Activated naive CD4-positive, alpha-beta T cell treated with anti-CD3 and anti-CD28 coated beads, Interleukin-2, amount 50 U/mL, for 24 hours (primary cell): ENCODE results near the gene NTN1.
A peak's percentile ranks its signal among the peaks of the same experiment; 100 is the strongest.

Experiments used
- H3K27ac Mint-ChIP-seq: one replicate; pipeline ENCODE4 v1.8.0; 2021; ENCODE audit warnings: mild to moderate bottlenecking, mixed read lengths
- H3K27me3 Mint-ChIP-seq: one replicate; pipeline ENCODE4 v1.8.0; 2021; ENCODE audit warnings: mixed read lengths
- H3K36me3 Mint-ChIP-seq: one replicate; pipeline ENCODE4 v1.8.0; 2021; ENCODE audit warnings: mixed read lengths
- H3K4me1 Mint-ChIP-seq: one replicate; pipeline ENCODE4 v1.8.0; 2021; ENCODE audit warnings: mixed read lengths
- H3K4me3 Mint-ChIP-seq: one replicate; pipeline ENCODE4 v1.8.0; 2021; ENCODE audit warnings: mild to moderate bottlenecking, mixed read lengths
- H3K9me3 Mint-ChIP-seq: one replicate; pipeline ENCODE4 v1.8.0; 2021; ENCODE audit warnings: mixed read lengths

The NTN1 gene

DNA sequence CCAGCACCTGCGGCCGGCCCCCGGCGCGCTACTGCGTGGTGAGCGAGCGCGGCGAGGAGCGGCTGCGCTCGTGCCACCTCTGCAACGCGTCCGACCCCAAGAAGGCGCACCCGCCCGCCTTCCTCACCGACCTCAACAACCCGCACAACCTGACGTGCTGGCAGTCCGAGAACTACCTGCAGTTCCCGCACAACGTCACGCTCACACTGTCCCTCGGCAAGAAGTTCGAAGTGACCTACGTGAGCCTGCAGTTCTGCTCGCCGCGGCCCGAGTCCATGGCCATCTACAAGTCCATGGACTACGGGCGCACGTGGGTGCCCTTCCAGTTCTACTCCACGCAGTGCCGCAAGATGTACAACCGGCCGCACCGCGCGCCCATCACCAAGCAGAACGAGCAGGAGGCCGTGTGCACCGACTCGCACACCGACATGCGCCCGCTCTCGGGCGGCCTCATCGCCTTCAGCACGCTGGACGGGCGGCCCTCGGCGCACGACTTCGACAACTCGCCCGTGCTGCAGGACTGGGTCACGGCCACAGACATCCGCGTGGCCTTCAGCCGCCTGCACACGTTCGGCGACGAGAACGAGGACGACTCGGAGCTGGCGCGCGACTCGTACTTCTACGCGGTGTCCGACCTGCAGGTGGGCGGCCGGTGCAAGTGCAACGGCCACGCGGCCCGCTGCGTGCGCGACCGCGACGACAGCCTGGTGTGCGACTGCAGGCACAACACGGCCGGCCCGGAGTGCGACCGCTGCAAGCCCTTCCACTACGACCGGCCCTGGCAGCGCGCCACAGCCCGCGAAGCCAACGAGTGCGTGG is 1.5 kb downstream of the NTN1 start:
- Mint-ChIP-seq H3K27ac (peak overlapping the region; percentile 93), H3K4me3 (peak overlapping the region; percentile 96), H3K27me3 (peaks cover 45% of the 10 kb centered on the region)

DNA sequence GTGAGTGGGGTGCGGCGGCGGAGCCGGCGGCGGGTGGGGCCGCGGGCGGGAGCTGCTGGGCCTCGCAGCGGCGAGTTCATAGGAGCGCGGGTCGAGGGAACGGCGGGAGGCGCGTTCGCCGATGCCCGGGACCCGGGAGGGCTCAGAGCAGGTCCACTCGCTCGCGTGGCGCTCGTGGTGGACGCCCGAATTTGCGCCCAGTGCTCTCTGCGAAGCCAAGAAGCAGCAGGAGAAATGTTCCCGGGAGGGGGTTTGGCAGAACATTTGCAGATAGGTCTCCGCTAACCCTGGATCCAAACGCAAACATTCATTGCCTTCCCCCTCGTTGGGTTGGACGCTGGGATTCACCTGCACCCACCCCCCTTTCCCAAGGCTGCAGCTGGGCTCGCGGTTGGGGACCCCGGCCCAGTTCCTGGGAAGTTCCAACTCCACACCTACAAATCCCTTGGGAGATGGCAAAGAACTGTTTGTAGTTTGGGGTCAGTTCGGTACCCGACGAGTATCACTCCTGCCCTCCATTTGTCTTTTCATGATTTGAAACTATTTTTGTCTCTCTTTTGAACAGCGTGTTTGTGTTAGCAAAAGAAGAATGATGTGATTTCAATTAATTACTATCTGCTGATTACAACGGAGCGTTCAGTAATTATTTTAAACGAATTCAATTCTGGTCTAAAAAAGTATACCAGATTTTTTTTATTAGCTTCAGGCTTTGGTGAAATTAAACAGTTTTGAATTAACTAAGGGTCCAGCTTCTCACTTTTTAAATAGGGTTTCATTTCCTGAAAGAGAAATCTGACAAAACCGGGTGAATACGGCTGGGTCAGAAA is 2.3 kb downstream of the NTN1 start:
- H3K27ac Mint-ChIP-seq, result no peak overlapping the region
- H3K4me3 Mint-ChIP-seq, result peak overlapping the region; percentile 58
- peaks cover 45% of the 10 kb centered on the region for H3K27me3 Mint-ChIP-seq
- H3K9me3 Mint-ChIP-seq, result no peaks in the 10 kb centered on the region
- H3K4me1 Mint-ChIP-seq, result peaks cover 17% of the 10 kb centered on the region
- no peaks in the 10 kb centered on the region for H3K36me3 Mint-ChIP-seq

More for the DNA sequence above, 1.5 kb downstream of the NTN1 start:
- Mint-ChIP-seq H3K9me3 (no peaks in the 10 kb centered on the region), H3K36me3 (no peaks in the 10 kb centered on the region), H3K4me1 (peaks cover 17% of the 10 kb centered on the region)

DNA sequence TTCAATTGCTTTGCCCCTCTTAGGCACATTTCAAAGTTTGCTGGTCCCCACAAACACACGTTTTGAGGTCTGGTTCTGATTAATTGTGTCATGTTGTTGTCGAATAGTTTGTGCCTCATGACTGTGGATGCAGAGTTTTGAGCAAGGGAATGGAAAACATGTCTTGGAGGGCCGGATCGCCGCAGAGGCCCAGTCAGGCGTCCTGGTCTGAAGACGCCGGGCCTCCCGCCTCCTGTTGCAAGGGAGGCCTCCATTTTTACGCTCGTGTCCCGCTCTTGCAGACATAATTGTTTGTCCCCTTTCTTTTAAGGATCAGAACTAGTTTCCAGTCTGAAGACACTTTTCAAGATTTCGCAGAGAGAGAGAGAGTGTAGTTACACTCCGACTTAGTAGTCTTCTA is 3.2 kb downstream of the NTN1 start:
- H3K27me3 Mint-ChIP-seq, result peaks cover 46% of the 10 kb centered on the region
- H3K4me3 Mint-ChIP-seq, result peak overlapping the region; percentile 58
- H3K27ac Mint-ChIP-seq, result no peak overlapping the region
- peaks cover 17% of the 10 kb centered on the region for H3K4me1 Mint-ChIP-seq
- no peaks in the 10 kb centered on the region for H3K36me3 Mint-ChIP-seq
- H3K9me3 Mint-ChIP-seq, result no peaks in the 10 kb centered on the region

DNA sequence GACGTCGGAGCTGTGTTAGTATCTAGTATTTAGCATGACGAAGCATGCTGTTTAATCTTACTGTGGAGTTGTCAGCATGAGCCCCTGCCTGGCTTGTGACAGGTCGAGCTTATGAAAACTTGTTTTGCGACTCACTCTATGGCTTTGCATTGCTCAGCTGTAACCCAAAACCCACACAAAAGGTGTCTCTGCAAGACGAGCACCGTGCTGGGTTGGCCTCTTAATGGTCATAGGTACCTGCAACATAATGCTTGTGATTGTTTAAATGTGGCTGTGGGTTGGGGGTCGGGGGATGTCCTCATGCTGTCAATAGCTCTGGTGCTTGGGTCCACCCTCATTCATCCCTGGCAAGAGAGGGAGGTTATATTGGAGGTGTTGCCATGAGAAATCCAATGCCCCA is 5.4 kb downstream of the NTN1 start:
- no peaks in the 10 kb centered on the region for H3K36me3 Mint-ChIP-seq
- H3K4me3 Mint-ChIP-seq, result no peak overlapping the region
- no peaks in the 10 kb centered on the region for H3K9me3 Mint-ChIP-seq
- H3K4me1 Mint-ChIP-seq, result peaks cover 17% of the 10 kb centered on the region
- H3K27ac Mint-ChIP-seq, result peak overlapping the region; percentile 17
- H3K27me3 Mint-ChIP-seq, result peaks cover 45% of the 10 kb centered on the region

DNA sequence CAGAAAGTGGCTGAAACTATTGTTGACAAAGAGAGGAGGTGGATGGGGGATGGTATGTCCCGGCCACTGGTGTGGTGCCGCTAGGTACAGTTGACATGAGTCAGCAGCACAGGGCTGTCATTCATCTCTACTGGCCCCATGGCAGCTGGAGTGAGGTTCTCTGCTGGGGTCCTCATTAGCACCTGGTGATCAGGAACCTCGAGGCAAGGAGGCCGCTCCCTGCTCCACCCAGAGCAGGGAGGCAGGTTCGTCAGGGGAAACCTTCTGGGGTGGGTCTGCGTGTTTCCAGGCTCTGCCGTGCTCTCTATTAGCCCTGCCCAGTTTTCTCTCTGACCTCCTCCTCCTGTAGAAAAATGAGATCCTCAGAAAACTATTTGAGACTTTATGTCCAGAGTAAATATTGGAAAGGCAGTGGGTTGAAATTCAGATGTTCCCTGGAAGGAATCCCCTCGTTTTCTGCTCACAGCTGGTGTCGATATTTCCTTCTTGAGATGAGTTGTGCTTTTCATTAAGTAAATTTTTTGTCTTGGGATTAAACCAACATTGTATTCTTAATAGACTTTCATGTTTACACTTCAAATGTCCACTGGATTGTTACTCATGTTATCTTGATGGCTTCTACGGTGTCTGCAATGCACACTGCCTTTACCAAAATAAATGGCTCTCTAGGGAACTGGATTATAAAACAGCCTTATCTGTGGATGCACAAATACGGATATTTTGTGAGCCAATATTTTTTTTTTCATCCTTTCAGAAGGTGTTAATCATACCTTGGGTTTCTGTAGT is 7.1 kb downstream of the NTN1 start:
- H3K4me3 Mint-ChIP-seq, result no peak overlapping the region
- no peaks in the 10 kb centered on the region for H3K36me3 Mint-ChIP-seq
- H3K4me1 Mint-ChIP-seq, result peaks cover 12% of the 10 kb centered on the region
- H3K27ac Mint-ChIP-seq, result no peak overlapping the region
- peaks cover 40% of the 10 kb centered on the region for H3K27me3 Mint-ChIP-seq
- H3K9me3 Mint-ChIP-seq, result no peaks in the 10 kb centered on the region

DNA sequence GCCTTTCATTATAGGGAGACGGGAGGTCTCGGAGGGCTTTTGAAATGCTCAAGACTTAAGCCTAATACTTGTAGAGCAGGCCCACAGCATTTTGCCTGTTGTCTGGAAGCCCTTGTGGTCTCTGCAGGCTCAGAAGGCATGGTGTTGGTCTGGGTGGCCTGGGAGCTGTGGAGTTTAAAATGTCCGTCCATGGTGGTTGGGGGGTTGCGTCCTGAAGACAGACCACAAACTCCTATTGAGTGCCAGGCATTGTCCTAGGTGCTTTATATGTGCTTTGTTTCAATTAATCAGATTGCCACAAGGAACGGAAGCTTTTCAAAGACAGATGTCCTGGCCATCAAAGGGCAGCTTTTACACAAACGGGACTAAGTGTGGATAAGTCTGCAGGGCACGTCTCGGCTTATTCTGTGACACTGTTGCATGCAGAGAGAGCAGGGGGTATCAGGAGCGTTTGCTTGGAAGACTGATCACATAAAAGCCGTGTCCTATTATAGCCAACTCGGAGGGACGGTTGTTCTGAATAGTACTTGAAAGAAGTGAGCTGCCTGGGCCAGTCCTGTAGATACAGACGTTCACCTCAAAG is 7.8 kb downstream of the NTN1 start:
- H3K36me3 Mint-ChIP-seq, result no peaks in the 10 kb centered on the region
- peaks cover 37% of the 10 kb centered on the region for H3K27me3 Mint-ChIP-seq
- peaks cover 8% of the 10 kb centered on the region for H3K4me1 Mint-ChIP-seq
- no peaks in the 10 kb centered on the region for H3K9me3 Mint-ChIP-seq
- no peak overlapping the region for H3K4me3 Mint-ChIP-seq
- no peak overlapping the region for H3K27ac Mint-ChIP-seq

DNA sequence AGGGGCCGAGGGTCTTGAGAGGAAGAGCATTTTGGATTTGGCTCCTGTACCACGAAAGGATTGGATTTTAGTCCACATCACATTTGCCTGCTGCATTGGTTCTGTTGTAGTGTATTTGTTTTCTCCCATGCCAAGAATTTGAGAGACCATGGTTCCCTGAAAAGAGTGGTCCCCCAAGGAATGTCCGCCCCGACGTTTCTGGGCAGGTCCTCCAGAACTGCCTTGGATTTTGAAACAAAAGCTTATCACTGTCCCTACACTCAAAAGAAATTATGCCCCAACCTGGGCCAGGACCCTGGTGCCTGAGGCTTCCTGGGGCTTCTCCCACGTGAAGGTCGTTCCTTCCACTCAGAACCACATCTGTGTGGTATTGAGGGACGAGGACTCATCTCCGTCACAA is 10.8 kb downstream of the NTN1 start:
- Mint-ChIP-seq H3K4me3 (no peak overlapping the region), H3K27ac (no peak overlapping the region), H3K9me3 (no peaks in the 10 kb centered on the region), H3K27me3 (peaks cover 15% of the 10 kb centered on the region), H3K4me1 (no peaks in the 10 kb centered on the region), H3K36me3 (no peaks in the 10 kb centered on the region)

DNA sequence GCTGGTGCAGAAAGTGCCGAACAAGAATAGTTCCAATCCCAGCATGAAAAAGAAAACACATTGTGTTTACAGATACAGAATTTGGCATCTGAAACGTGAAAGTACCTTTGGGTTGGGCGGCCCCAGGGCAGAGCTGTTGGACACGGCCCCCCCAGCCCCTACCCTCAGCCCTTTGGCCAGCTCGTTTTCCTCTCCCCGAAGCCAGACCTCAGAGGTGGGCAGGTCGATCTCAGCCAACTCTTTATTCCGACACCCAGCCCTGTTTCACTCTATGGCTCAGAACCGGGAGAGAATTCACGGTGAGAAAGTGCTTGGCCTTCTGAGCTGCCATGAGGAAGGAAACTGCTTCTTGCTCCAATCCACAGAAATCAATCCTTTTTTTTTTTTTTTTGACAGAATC is 11.3 kb downstream of the NTN1 start:
- H3K36me3 Mint-ChIP-seq, result no peaks in the 10 kb centered on the region
- H3K4me3 Mint-ChIP-seq, result no peak overlapping the region
- no peaks in the 10 kb centered on the region for H3K9me3 Mint-ChIP-seq
- no peak overlapping the region for H3K27ac Mint-ChIP-seq
- peaks cover 15% of the 10 kb centered on the region for H3K27me3 Mint-ChIP-seq
- no peaks in the 10 kb centered on the region for H3K4me1 Mint-ChIP-seq

DNA sequence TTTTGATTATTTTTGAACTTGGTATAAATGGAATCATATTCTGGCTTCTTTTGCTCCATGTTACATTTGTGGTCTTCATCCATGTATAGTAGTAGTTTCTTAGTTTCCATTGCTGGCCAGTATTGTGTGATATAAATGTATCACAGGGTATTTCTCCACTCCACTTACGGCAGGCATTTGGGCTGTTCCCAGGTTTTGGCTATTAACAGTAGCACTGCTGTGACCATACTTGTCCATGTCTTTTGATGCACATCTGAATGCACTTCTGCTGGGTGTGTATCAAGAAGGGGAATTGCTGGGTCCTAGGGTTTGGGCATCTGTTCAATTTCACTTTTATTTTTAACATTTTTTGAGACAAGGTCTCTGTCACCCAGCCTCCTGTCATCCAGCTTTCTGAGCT is 13.9 kb downstream of the NTN1 start:
- Mint-ChIP-seq H3K9me3 (peaks cover 5% of the 10 kb centered on the region), H3K27ac (no peak overlapping the region), H3K4me3 (no peak overlapping the region), H3K36me3 (no peaks in the 10 kb centered on the region), H3K4me1 (no peaks in the 10 kb centered on the region), H3K27me3 (peaks cover 8% of the 10 kb centered on the region)

DNA sequence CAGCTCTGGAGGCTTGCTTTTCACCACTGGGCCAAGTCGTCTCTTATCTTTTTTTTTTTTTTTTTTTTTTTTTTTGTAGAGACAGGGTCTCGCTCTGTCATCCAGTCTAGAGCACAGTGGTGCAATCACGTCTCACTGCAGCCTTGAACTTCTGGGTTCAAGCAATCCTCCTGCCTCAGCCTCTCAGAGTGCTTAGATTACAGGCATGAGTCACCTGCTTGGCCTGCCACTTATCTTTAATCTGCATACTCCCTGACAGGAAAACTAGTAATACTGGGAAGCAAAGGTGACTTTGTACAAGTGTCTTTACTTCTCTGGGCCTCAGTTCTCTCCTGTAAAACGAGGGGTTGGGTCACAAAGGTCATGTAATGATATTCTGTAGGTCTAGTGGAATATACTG is 15.0 kb downstream of the NTN1 start:
- H3K4me1 Mint-ChIP-seq, result no peaks in the 10 kb centered on the region
- H3K9me3 Mint-ChIP-seq, result peaks cover 5% of the 10 kb centered on the region
- H3K4me3 Mint-ChIP-seq, result no peak overlapping the region
- peaks cover 12% of the 10 kb centered on the region for H3K27me3 Mint-ChIP-seq
- H3K36me3 Mint-ChIP-seq, result peaks cover 3% of the 10 kb centered on the region
- H3K27ac Mint-ChIP-seq, result no peak overlapping the region

DNA sequence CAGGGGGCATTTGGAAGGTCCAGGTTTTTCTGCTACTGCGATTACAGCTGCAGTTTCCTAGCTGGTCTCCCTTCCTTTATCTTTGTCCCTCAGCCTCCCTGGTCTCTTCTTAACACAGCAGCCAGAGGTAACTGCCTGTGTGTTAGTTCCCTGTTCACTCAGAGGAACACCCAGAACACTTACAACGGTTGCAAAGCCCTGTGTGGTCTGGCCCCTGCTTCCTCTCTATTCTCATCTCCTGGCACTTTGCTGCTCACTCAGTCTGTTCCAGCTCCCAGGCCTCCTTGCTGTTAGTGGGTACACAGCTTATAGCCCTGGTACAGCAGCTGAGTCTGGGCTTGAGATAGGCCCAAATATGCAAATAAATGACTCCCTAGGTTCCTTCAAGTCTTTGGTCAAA is 16.4 kb downstream of the NTN1 start:
- H3K36me3 Mint-ChIP-seq, result peaks cover 3% of the 10 kb centered on the region
- H3K27ac Mint-ChIP-seq, result no peak overlapping the region
- H3K4me1 Mint-ChIP-seq, result no peaks in the 10 kb centered on the region
- peaks cover 5% of the 10 kb centered on the region for H3K9me3 Mint-ChIP-seq
- no peak overlapping the region for H3K4me3 Mint-ChIP-seq
- peaks cover 10% of the 10 kb centered on the region for H3K27me3 Mint-ChIP-seq

DNA sequence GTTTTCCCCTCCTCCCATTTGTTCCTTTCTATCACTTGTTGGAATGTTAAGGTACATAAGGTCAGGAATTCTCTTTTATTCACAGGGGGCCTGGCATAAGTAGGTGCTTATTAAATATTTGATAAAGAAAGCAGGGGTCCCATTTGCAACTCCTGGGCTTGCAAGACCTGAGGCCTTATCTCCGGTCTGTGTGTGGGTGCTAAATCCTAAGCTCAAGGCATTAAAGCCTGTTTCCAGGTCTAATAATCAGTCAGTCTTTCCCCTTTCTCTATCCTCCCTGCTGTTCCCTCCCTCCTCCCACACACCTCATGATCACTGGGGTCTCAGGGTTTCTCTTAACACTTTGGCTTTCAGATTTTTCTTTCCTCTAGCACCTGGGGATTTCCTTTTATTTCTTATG is 17.1 kb downstream of the NTN1 start:
- Mint-ChIP-seq H3K4me1 (no peaks in the 10 kb centered on the region), H3K9me3 (peaks cover 5% of the 10 kb centered on the region), H3K27ac (no peak overlapping the region), H3K27me3 (peaks cover 10% of the 10 kb centered on the region), H3K4me3 (no peak overlapping the region), H3K36me3 (peaks cover 3% of the 10 kb centered on the region)

DNA sequence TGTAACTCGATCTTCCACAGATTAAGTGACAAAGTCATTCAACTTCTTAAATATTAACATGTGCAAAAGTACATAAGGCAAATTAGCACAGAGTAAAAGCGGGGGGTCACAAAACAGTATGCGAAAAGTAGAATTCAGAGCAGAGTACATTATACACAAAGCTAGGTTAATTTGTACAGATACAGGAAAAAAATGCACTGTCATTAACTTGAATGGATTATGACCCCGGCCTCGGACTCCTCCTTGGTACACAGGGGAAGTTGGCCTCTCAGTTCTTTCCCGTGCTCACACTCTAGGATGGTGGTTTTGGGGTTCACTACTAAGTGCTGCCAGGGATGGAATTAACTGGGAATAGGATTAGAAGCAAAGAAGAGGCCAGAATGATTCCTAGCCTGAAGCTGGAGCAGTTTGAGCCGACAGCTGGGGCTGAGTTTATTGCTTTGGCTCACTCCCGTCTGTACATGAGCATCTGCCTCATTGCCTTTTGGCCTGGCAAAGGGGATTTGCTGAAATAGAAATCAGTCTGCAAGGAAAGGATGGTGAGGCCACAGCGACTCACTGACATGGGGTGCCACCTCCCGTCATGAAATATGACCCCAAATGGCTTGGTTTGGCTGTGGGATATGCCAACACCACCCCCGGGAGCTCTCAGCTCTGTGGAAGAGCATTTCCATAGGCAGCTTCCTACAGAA is 23.6 kb downstream of the NTN1 start:
- H3K4me3 Mint-ChIP-seq, result no peak overlapping the region
- H3K4me1 Mint-ChIP-seq, result no peaks in the 10 kb centered on the region
- H3K27me3 Mint-ChIP-seq, result peaks cover 9% of the 10 kb centered on the region
- no peaks in the 10 kb centered on the region for H3K9me3 Mint-ChIP-seq
- no peak overlapping the region for H3K27ac Mint-ChIP-seq
- H3K36me3 Mint-ChIP-seq, result peaks cover 3% of the 10 kb centered on the region

DNA sequence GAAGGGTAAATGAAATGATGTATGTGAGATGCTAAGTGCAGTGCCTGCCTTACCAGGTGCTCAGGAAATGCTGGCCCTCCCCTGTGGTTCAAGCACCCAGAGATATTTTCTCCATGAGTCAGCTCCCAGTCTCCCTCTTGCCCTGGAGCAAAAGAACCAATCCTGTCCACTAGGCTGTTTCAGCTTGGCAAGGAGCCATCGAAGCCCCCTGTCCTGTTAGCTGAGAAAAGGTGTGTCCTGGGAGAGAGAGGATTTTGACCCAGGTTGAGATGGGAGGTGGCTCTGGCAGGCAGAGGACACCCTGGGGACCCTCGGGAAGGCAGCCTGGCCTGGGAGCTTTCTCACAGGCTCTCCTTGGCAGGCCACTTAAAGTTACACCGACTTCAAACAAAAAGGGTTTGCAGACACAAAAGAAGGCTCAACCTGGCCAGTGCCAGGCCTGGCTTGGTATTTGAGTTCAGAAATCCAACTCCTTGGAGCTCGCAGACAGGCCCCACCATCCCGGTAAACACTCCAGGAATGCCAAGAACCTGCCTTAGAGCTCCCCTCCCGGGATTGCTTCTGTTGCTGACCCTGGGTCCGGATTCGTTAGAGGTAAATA is 29.6 kb downstream of the NTN1 start:
- Mint-ChIP-seq H3K27me3 (peaks cover 1% of the 10 kb centered on the region), H3K4me3 (no peak overlapping the region), H3K27ac (no peak overlapping the region), H3K9me3 (no peaks in the 10 kb centered on the region), H3K4me1 (no peaks in the 10 kb centered on the region), H3K36me3 (no peaks in the 10 kb centered on the region)
